Jurkat, Clone E6-1 (cell line): ENCODE results near the gene MAS1.

ENCODE experiments used
- DNase-seq: peaks from one replicate; pipeline ENCODE4 v3.0.0-alpha.2; 2011; ENCODE audit warnings: low read depth, low spot score
- H3K4me3 ChIP-seq: 2 replicates; pipeline ENCODE4 v1.5.1; 2011; ENCODE audit warnings: mild to moderate bottlenecking, low read length, control low read depth, moderate library complexity

MAS1 gene

DNA sequence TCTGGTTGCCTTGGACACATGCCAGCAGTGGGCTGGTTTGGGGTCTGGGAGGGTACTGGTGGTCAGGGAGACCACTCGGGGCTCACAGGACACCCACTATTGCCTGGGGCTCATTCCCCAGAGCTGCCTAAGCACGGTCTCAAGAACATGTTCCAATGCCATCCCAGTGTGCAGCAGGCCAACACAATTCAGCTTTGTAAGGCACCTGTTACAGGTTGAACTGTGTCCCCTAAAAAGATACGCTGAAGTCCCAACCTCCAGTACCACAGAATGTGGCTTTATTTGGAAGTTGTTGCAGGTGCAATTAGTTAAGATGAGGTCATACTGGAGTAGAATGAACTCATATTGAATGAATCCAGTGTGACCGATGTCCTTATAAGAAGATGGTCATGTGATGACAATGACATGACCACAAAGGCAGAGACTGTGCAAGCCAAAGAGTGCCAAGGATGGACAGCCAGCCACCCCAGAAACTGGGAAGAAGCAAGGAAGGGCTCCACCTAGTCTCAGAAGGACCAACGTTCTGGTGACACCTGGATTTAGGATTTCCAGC lies 13.5 kb upstream of the MAS1 start:
- H3K4me3 ChIP-seq, result no peak overlapping the region
- DNase-seq, result no peak

DNA sequence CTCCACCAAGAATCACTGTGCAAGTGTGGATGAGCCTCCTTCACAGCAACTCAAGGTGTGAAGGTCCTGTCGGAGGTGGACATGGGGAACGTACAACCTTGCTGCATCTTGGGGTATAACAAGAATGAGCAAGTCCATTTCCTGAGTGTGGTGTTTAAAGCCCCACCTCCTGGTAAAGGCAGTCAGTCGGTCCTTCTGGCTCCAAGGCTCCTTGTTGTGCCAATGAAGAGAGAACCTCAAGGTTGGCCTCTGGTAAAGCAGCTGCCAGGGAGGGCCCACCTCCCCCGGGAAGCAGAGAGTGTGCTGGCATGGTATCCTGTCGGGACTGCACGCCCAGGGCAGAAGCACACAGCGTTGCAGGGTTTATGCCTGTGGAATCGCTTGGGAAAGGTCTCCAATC lies 12.4 kb upstream of the MAS1 start:
- no peak for DNase-seq
- H3K4me3 ChIP-seq, result no peak overlapping the region

DNA sequence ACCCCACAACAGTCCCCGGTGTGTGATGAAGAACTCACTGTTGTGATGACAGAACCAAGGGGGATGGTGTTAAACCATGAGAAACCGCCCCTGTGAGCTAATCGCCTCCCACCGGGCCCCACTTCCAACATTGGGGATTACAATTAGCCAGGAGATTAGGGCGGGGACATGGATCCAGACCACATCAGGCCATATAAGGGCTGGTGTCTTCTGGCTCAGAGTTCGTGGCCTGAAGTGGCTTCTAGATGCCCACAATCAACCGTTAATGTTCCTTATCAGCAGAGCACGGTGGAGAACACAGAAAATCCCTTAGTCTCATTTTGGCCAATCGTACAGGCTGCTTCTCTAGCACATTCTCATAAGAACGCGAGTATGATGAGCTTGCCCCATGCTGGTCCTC lies 10.9 kb upstream of the MAS1 start:
- no peak for DNase-seq
- H3K4me3 ChIP-seq, result no peak overlapping the region

DNA sequence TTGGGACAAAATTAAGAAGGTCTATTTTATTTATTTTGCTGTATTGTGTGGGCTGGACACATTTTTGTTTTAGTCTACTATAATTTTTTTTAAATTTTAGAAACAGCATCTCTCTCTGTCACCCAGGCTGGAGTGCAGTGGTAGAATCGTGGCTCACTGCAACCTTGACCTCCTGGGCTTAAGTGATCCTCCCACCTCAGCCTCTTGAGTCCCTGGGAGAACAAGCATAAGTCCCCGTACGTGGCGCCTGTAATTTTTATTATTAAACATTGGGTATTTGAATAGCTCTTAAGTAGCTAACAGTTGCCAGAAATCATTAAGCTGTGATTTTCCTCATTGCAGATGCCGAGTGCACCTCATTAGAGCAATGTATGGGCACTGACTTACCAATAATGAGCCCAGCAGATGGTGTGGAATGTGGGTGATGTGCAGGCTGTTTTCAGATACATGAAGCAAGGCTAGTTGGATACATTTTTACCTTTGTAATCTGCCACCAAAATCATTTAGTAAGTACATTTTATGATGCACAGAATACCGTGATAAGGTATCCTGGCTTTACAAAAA lies 10.3 kb upstream of the MAS1 start:
- no peak overlapping the region for H3K4me3 ChIP-seq
- no peak for DNase-seq

DNA sequence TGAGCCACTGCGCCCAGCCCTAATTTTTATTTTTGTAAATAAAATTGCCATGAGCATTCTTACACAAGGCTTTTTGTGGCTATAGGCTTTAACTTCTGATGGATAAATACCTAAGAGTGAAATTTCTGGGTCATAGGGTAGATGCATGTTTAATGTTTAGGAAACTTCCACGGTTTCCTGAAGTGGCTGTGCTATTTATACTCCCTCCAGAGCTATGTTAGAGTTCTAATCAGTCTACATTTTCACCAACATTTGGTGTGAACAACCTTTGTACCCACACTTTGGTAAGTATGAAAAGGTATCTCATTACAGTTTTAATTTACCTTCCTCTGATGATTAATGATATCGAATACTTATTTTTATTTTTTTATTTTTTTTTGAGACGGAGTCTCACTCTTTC lies 6.1 kb upstream of the MAS1 start:
- DNase-seq, result no peak
- H3K4me3 ChIP-seq, result no peak overlapping the region

DNA sequence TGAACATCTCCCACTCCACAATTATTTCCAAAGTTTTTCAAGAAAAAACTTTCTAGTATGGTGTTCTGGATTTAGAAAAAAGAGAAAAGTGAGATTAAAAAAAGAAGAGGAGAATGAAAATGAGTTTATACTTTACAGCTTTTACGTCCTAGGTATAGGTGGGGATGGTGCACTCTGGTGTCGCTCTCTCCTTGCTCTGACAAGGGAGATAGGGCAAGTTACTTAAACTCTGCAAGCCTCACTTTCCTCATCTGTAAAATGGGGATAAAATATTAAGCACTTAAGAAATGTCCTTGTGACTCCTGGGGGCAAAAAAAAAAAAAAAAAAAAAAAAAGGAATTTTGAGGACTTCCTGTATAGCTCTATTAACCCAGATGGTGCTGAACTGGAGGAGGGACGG lies 4.5 kb upstream of the MAS1 start:
- no peak overlapping the region for H3K4me3 ChIP-seq
- no peak for DNase-seq

DNA sequence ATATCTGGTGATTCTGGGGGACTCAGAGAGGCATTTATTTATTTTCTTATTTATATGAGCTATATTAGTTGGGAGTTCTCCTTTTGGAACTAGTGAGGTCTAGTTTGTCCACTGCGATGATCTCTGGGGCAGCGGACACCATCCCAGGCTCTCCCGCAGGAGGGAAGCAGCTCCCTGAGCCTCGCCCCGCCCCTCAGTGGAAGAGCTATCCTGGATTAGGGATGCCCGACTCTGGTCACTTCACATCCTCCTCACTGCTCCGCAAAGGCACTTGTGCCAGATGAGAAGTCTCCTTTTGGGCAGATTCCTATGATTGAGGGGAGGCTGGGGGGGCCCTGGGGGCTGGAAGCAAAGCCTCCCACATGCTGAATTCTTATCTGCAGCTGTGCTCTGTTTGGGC lies 3.6 kb upstream of the MAS1 start:
- H3K4me3 ChIP-seq, result no peak overlapping the region
- no peak for DNase-seq

DNA sequence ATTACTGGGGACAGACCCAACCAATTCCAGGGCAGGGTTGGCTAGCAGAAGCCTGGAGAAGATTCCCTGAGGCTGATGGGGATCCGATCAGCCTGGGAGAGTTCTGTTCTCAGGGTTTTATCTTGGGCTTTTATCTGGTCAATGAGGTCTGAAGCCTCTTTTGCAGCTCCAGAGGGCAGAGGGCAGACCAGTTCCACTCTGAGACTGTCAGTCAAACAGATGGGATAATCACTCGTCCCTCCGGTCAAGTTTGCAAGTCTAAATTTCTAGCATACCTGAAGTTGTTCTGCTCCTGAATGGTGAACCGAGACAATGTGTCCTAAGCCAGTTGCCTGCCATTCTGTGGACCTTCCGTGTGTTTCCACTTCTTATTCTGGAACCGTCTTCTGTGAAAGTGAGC lies 3.0 kb upstream of the MAS1 start:
- no peak for DNase-seq

DNA sequence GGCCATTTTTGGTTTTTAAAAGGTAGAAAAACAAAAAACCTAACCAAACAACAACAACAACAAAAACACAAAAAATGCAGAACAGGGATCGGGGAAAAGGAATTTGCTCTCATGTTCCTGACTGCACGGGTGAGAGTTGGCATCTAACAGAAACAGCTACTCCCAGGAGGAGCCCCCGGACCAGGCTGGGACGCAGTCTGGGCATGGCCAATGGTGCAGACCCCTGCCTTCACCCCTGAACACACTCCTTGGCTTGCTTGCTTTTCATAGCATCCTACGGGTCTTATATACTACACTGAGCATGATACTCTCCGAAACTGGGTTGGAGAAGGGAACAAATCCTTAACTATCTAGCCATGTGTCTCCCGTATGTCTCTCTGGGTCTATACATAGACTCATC lies 587 bp upstream of the MAS1 start:
- no peak overlapping the region for H3K4me3 ChIP-seq

More for the DNA sequence above, 3.0 kb upstream of the MAS1 start:
- no peak overlapping the region for H3K4me3 ChIP-seq

DNA sequence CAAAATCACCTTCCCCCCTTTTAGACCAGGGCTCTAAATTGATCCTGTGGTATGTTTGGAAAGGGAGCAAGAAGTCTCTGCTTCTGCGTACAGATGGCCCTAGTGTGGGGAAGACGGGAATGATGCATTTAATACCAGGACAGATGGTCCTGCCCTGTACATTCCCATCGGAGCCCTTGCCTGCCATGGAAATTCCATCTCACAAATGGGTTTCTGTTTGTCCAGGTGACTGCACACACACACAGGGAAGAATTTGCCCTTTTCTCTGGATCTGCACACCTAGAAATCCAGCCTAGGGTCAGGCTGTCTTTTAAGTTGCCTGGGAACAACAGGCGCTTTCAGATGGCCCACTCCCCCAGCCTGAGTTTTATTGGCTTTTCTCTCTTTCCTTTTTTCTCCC lies 1.3 kb downstream of the MAS1 start:
- no peak for DNase-seq
- no peak overlapping the region for H3K4me3 ChIP-seq

More for the DNA sequence above, 587 bp upstream of the MAS1 start:
- DNase-seq, result no peak

DNA sequence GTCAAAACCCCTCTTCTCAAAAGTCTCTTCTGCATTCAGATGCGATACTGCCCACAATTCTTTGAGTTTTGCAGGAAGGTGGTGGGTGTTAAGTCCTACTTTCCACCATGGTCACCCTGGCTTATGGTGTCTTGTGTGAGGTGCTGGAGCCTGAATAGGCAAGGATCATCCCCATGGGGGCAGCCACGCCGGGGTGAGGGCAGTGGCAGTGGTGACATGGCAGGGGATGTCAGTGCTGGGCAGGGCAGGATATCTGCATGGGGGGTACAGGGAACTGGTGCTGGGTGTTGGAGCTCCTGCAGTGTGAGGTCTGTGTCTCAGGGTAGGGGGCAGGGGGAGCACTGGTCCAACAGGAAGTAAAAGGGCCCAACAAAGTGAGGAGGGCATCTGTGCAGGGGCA lies 2.3 kb downstream of the MAS1 start:
- DNase-seq, result no peak
- no peak overlapping the region for H3K4me3 ChIP-seq

DNA sequence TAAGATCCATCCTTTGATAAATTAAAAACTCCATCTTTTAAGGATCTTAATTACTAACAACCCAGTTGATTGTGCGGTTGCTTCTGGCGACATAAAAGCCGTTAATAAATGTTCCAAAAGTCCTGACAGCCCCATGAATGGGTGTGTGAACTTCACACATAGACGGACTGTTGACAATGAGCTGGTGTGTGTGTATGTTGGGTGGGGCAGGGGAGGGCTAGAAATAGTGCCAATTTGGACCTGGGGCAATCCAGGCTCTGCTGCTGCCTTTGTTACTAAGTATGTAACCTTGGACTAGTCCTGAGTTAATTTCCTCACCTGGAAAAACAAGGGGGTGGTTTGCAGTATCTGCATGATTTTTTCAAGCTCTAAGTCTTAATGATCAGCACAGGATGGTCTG lies 4.2 kb downstream of the MAS1 start:
- H3K4me3 ChIP-seq, result no peak overlapping the region
- DNase-seq, result no peak

DNA sequence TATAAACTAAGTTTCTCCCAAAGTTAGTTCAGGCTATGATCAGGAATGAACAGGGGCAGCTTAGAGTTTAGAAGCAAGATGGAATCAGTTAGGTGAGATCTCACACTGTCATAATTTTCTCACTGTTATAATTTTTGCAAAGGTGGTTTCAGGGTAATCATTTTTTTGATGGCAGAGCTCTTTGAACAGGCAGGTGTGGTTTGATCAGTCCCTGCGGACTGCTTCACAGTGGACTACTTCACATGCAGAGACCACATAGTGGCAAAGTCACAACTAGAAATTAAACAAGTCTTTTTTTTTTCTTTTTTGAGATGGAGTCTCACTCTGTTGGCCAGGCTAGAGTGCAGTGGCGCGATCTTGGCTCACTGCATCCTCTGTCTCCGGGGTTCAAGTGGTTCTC lies 6.8 kb downstream of the MAS1 start:
- H3K4me3 ChIP-seq, result no peak overlapping the region
- DNase-seq, result no peak

DNA sequence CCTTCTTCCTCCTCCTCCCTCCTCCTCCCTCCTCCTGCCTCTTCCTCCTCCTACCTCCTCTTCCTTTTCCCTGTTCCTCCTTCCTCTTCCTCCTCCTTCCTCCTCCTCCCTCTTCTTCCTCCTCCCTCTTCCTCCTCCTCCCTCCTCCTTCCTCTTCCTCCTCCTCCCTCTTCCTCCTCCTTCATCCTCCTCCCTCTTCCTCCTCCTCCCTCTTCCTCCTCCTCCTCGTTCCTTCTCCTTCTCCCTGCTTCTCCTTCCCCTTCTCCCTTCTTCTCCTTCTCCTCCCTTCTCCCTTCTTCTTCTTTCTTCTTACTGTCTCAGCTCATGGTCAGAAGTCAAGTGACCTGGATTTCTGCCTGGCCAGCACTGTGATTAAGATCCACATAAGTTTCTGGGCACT lies 7.7 kb downstream of the MAS1 start:
- DNase-seq, result no peak

DNA sequence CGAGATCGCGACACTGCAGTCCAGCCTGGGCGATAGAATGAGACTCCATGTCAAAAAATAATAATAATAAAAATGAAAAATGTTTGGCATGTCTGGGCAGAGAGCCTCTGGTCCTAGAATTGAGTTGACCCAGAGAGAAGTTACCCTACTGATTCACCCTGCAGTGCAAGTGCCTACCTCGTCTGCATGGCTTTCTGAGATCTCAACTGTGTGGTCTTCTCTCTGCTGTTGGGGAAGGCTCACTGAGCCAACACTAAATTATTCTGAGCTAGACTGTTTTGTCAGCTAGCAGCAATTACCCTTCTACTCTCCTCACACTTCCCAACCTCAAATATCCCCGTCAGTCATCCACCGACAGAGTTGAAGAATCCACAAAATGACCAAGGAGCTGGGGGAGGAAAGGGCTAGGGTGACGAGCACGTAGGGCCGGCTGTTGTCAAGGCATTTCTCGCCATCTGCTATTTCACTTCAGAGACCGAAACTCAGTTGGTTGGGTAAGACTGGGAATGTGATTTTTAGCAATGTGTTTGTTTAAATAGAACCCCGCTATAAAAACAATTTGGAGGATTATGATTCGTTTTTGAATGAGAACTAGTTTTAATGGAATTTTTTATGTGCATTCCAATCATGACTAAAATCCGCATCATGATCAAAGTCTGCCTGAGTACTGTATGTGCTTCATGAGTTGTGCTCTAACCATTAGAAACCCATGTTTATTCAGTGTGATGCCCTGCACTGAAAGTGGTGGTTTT lies 9.4 kb downstream of the MAS1 start:
- DNase-seq, result no peak
- no peak overlapping the region for H3K4me3 ChIP-seq

More for the DNA sequence above, 7.7 kb downstream of the MAS1 start:
- H3K4me3 ChIP-seq, result no peak overlapping the region

DNA sequence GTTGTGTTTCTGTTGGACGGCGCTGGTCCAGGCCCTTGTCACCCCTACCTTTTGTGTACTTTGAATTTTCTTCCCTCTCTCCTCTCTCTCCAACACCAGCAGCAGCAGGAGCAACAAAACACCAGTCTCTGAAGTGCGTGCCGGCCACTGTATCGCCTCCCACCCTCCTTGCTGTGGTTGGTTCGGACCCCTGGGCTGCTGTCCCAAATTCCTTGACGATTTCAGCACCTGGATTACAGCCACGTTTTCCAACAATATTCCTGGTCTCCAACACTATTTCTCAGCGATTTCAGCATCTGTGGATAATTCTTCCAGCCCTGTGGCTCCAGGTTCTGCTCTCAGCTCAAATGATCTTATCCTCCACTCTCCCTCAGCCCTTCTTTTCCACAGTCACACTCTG lies 11.8 kb downstream of the MAS1 start:
- DNase-seq, result no peak
- no peak overlapping the region for H3K4me3 ChIP-seq

DNA sequence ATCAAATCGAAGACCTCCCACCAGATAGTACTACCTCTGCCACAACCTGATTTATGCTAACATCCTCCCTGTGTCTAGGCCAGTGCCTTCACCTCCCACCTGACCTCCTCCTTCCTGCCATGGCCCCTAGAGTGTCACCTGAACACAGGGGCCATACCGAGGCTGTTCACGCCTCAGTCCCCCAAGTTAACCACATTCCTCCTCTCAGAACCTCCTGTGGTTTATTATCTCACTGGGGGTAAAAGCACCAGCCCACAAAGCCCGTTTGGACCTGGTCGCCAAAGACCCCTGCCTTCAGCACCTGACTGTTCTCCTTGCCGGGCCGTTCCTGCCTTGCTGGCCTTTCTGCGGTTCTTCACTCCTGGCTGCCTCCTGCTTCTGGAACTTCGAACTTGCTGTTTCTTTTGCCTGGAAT lies 13.7 kb downstream of the MAS1 start:
- no peak overlapping the region for H3K4me3 ChIP-seq
- DNase-seq, result no peak

DNA sequence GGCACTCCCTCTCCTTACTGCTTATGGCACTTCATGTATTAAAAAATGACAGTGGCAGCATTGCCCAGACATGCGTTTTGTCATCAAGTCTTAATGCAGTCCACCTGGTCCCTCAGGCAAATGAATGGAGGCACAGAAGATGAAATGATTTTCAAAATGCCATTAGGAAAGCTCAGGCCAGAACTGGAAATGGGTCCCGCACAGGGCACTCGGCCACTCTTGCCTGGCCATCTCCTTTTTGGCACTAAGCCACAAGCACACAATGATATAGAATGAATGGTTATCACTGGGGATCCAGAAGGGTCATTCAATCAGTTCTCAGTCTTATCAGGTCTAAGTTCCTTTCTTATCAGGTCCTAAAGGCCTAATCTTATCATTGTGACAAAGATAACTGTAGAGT lies 15.6 kb downstream of the MAS1 start:
- DNase-seq, result no peak
- H3K4me3 ChIP-seq, result no peak overlapping the region

DNA sequence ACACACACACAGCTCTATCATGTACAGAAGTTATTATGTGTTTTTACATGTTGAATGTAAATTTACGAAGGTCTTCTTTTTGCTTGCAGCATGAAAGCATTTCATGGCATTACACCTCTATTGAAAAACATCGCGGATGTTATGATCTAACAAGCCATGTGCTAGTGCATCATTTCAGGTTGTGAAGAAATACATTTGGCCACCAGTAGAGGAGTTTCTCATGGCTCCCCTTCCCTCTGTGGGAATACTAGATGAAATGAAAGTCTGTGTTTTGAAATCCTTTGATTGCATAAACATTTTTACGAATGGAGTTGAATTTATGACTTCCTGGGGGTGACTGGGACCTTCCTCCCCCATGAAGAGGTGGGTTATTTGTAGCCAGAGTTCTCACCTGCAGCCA lies 17.7 kb downstream of the MAS1 start:
- no peak overlapping the region for H3K4me3 ChIP-seq
- no peak for DNase-seq

DNA sequence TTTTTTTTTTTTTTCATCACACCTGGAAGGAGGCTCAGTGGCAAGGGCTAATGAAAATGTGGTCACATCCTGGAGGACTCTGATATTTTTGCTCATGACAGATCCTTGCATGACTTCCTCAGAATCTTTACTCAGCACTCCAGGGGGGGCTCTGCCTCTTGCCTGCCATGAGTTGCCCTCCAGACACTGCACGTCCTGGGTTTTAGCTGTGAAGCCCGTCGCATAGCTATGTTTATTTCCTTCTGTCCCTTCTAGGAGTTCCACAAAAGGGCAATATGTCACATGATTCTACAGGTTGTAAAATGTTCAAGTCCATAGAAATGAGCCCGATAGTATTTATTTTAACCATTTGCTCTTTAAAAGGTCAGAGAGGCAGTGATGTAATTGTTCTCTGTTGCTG lies 18.2 kb downstream of the MAS1 start:
- no peak for DNase-seq
- no peak overlapping the region for H3K4me3 ChIP-seq

DNA sequence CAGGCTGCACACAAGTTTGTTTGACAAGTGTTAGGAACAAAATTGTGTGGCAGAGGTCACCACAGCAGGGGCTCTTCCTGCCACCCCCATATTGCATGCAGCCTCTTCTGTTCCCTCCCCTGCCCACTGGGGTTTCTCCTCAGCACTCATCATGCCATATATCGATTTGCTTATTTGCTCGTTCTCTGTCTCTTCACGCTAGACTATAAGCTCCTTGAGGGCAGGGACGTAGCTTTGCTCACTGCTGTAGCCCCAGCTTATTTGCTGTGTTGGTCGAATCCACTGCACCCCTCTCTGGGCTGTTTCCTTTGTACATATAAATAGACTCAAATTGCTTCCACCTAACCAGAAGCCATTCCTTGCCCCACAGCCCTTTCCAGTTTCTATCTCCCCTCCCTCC lies 19.6 kb downstream of the MAS1 start:
- no peak overlapping the region for H3K4me3 ChIP-seq
- no peak for DNase-seq
